RWPE1 (cell line): ENCODE results near the gene PKM.
A peak's percentile ranks its signal among the peaks of the same experiment; 100 is the strongest.

Experiments
- CTCF ChIA-PET: fragments of 350-600 bp; sonication (Branson Sonifier 250); formaldehyde crosslinking; extraction: SDS; loops from one replicate; lab custom pipeline; 2021; lab: Yijun Ruan, JAX
- POLR2A ChIA-PET: fragments of 400-600 bp; formaldehyde crosslinking; extraction: SDS; loops from one replicate; lab custom pipeline; 2020; ENCODE audit warnings: antibody characterized with exemption; ENCODE audit not compliant: low non-redundant PET; lab: Yijun Ruan, JAX
- DNase-seq: peaks from one replicate; pipeline ENCODE4 v3.0.0; 2012; ENCODE audit warnings: low spot score
- H3K27ac ChIP-seq: fragments of 450-650 bp; 2 replicates; pipeline ENCODE4 v1.5.1; 2017
- CTCF ChIP-seq: fragments of 450-650 bp; conservative IDR thresholded peaks from 2 replicates; pipeline ENCODE4 v1.5.1; 2017; ENCODE audit warnings: low read depth, mild to moderate bottlenecking

Gene PKM

GRCh38 chr15:72206677-72207000 is 24.4 kb downstream of the PKM start:
- CTCF ChIA-PET: interaction anchor here (0.5 to 1.2 kb wide), 2 partner anchors 23 to 474 kb away, joined by 3 read pairs; no protein-coding TSS in a partner anchor
- no peak for TF ChIP-seq CTCF
- no peak for DNase-seq
- H3K27ac ChIP-seq: peak overlapping the region; percentile 95
- POLR2A ChIA-PET: interaction anchor here (0.6 kb wide), 1 partner anchor 235 kb away, joined by 3 read pairs; no protein-coding TSS in a partner anchor

GRCh38 chr15:72205896-72206676 is 24.9 kb downstream of the PKM start:
- CTCF ChIA-PET: no interaction called here
- POLR2A ChIA-PET: interaction anchor here (0.6 kb wide), 1 partner anchor 235 kb away, joined by 3 read pairs; no protein-coding TSS in a partner anchor
- DNase-seq: no peak
- peak overlapping the region; percentile 95 for H3K27ac ChIP-seq
- TF ChIP-seq CTCF: no peak

- DNase-seq: no peak
- ChIA-PET CTCF (interaction anchor here (0.5 kb wide), 1 partner anchor 106 kb away, joined by 4 read pairs; no protein-coding TSS in a partner anchor), POLR2A (interaction anchor here (0.6 kb wide), 1 partner anchor 949 kb away, joined by 3 read pairs; no protein-coding TSS in a partner anchor)
- peak overlapping the region; percentile 95 for H3K27ac ChIP-seq
- no peak for TF ChIP-seq CTCF
Observed at GRCh38 chr15:72205273-72205672, 25.7 kb downstream of the PKM start.

GRCh38 chr15:72203507-72203837 is 27.5 kb downstream of the PKM start:
- POLR2A ChIA-PET: interaction anchor here (0.5 to 1.0 kb wide), 5 partner anchors 15 to 244 kb away, joined by 3 to 11 read pairs (median 4); no protein-coding TSS in a partner anchor
- CTCF ChIA-PET: no interaction called here
- DNase-seq: peak; percentile 98
- peak overlapping the region; percentile 95 for H3K27ac ChIP-seq
- TF ChIP-seq CTCF: no peak

- ChIA-PET POLR2A (interaction anchor here (0.5 to 1.0 kb wide), 3 partner anchors 15 to 28 kb away, joined by 3 to 11 read pairs (median 4); no protein-coding TSS in a partner anchor), CTCF (no interaction called here)
- no peak for TF ChIP-seq CTCF
- H3K27ac ChIP-seq: peak overlapping the region; percentile 95
- DNase-seq: no peak
Observed at GRCh38 chr15:72202801-72203506, 28.0 kb downstream of the PKM start.

- peak overlapping the region; percentile 95 for H3K27ac ChIP-seq
- CTCF ChIA-PET: no interaction called here
- TF ChIP-seq CTCF: no peak
- DNase-seq: no peak
- POLR2A ChIA-PET: no interaction called here
Observed at GRCh38 chr15:72202302-72202701, 28.7 kb downstream of the PKM start.
